GM18858 (cell line): ENCODE results near the gene ATP6V0A1.
"Not testable (repeated sequence)": the region's sequence is repeated elsewhere in the genome, so short reads cannot be mapped to it uniquely, and the experiment has no call there.

ENCODE experiments used
- ATAC-seq: cut with Tn5 transposase; IDR thresholded peaks from one replicate; pipeline ENCODE4 v1.9.1; 2021; ENCODE audit not compliant: unreplicated experiment

The ATP6V0A1 gene

DNA sequence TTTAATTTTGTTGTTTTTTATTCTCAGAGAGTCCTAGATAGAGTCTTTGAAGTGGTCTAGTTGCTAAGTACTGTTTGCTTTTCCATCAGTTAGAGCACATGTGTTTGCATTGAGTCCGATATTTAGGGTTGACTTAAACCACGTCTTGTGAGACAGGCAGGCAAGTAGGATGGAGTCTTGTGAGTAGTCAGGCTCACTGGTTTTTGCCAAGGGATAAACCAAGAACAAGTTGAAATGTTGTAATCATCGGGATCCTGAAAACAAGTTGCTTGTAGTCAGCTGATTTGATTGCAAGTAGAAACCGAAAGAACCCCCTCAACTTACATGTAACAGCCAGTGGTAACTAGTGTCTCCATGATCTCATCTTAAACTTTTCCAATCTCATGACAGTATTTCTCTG lies 17.2 kb downstream of the ATP6V0A1 start:
- no peak for ATAC-seq

GRCh38 chr17:42476411-42476810 lies 17.7 kb downstream of the ATP6V0A1 start:
- ATAC-seq: no peak

GRCh38 chr17:42477173-42477572 lies 18.5 kb downstream of the ATP6V0A1 start:
- ATAC-seq: no peak

DNA sequence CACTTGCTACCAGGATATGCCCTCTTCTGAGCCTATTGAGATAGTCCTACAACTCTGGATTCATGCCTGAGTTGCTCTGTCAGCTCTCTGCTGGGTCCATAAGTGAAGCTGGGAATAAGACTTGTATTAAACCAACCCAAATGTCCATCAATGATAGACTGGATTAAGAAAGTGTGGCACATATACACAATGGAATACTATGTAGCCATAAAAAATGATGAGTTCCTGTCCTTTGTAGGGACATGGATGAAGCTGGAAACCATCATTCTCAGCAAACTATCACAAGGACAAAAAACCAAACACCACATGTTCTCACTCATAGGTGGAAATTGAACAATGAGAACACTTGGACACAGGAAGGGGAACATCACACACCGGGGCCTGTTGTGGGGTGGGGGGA lies 19.1 kb downstream of the ATP6V0A1 start:
- ATAC-seq: not testable (repeated sequence)

DNA sequence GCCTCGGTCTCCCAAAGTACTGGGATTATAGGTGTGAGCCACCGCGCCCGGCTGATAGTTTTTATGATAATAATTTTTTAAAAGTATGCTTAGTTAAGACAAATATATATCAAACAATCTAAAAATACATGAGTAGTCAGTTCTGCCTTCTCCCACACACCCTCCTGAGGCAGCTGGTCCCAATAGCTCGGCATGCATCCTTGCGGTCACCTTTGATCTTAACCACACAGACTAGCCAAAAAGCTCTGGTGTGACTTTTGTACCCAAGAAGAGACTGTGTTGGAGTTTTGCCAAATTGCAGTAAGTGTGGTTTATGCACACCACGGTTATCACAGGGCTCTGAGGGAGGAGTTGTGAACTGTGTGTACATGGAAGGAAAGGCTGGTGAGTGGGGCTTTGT lies 25.6 kb downstream of the ATP6V0A1 start:
- no peak for ATAC-seq

DNA sequence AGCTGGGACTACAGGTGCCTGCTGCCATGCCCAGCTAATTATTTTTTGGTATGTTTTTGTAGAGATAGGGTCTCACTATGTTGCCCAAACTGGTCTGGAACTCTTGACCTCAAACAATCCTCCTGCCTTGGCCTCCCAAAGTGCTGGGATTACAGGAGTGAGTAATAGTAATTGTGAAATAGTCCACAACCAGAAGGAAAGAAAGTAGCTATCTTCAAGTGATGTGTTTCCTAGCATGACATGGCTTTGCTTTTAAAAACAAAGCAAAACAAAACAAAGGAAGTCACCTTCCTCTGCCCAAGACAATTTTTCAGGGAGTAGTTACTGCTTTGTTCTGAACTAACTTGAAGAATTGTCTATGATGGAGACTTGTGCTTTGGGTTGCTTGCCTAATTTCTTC lies 27.0 kb downstream of the ATP6V0A1 start:
- ATAC-seq: no peak

DNA sequence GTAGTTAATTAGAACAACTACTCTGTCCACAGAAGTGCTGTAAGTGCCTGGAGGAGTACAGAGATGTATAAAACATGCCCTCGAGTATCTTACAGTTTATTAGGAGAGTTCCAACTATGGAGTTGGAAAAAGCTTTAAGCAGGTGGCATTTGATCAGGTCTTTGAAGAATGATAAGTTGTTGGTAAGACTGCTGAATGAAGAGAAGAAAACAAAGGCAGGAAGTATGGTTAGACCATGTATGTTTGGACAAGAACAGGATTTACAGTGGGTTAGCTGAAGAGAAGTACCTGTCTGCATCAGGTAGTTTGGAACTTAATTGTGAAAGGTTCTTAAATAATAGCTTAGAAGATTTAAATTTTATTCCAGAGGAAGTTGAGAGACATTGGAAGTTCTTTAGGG lies 29.4 kb downstream of the ATP6V0A1 start:
- ATAC-seq: no peak

DNA sequence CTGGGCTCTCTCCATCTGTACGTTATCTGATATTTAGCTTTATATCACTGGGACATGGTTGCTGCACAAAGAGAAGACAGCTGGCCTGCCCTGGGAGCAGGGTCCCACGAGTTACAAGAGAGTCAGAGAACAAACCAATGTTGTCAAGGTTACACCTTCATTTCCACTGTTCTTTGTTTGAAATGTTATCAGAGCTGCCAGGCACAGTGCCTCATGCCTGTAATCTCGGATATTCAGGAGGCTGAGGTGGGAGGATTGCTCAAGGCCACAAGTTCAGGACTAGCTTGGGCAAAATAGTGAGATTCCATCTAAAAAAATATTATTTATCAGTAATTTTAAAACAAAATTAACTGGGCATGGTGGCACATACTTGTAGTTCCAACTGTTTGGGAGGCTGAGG lies 34.6 kb downstream of the ATP6V0A1 start:
- no peak for ATAC-seq

DNA sequence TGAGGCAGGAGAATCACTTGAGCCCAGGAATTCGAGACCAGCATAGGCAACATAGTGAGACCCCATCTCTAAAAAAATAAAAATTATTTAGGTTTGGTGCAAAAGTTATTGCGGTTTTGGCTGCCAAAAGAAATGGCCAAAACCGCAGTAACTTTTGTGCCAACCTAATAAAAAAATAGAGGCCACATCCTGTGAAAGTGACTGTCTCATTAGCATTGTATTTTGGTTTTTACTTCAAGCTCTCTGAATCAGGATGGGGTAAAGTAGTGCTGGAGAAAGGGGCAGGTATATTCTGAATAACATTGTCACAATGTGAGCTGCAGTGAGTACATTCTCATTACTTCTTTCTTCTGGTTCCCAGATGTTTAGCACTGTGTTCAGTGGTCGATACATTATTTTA lies 36.0 kb downstream of the ATP6V0A1 start:
- no peak for ATAC-seq

GRCh38 chr17:42498828-42499227 lies 40.1 kb downstream of the ATP6V0A1 start:
- ATAC-seq: no peak

- ATAC-seq: no peak
These were observed 43.4 kb downstream of the ATP6V0A1 start for GRCh38 chr17:42502091-42502490.

- ATAC-seq: no peak
These were observed 44.2 kb downstream of the ATP6V0A1 start for GRCh38 chr17:42502926-42503325.

DNA sequence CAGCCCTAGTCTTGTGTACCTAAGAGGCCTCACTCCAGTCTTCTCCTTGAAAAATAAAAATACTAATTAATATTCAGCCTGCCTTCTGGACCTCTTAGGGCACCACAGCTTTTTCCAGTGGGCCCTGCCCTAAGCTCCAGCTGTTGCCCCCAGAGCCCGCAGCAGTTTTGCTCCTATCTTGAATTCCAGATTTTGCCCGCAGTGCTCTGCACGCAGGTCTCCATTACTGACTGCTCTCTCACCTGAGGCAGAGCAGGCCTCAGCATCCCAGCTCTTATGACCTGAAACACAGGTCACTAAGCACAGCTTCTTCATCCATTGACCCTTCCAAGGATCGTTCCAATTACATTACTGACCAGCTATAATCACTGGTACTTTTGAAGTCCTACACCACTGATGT lies 49.0 kb downstream of the ATP6V0A1 start:
- no peak for ATAC-seq

- no peak for ATAC-seq
These were observed 49.9 kb downstream of the ATP6V0A1 start for GRCh38 chr17:42508426-42509165.

- no peak for ATAC-seq
These were observed 50.7 kb downstream of the ATP6V0A1 start for GRCh38 chr17:42509409-42509808.

- ATAC-seq: no peak
These were observed 51.2 kb downstream of the ATP6V0A1 start for GRCh38 chr17:42509841-42510240.

- ATAC-seq: no peak
These were observed 53.6 kb downstream of the ATP6V0A1 start for GRCh38 chr17:42512246-42512645.

DNA sequence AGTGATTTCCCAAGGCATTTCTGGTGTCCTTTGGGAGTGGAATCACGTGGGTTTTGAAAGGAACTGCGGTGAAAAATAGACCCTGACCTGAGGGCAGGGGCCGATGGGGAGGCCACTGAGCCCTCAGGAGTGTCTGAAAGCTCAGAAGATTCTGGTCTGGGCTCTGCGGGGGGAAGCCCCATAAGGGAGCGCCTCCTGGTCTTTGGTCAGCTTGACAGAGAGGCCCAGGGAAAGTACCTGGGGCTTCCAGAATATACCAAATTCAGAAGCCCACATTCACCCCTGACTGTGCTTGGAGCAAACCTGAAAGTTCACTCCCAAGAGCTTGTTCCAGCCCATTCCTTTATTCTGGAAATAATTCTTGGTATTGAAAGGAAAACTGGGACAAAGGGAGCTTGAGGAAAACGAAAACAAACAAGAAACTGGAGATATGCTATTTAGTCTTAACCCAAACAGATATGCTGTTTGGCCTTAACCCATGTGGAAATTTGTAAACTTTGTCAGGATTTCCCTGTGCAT lies 54.1 kb downstream of the ATP6V0A1 start:
- no peak for ATAC-seq

DNA sequence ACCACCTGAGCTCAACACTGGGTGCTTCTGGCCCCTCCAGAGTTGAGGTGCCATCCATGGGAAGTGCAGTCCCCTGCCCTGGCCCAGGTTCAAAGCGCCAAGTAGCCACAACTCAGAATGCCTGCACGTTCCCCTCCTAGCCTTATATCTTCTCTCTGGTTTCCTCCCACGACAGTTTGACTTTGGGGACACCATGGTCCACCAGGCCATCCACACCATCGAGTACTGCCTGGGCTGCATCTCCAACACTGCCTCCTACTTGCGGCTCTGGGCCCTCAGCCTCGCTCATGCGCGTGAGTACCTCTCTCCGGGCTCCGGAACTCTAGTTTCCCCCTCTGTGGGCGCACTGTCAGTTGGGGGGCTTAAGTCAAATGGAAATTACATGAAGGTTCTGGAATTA lies 55.0 kb downstream of the ATP6V0A1 start:
- ATAC-seq: no peak

DNA sequence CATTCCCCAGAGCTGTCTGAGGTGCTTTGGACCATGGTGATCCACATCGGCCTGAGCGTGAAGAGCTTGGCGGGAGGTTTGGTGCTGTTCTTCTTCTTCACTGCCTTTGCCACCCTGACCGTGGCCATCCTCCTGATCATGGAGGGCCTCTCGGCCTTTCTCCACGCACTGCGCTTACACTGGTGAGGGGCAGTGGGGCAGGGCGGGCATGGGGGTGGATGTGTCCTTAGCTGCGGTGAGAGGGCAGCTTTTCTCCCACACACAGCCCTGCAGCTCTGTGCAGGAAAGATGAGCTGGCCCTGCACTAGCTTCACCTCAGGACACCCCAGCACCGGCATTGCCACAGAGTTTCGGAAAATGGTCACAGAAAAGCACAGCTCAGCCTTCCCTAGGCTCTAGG lies 55.6 kb downstream of the ATP6V0A1 start:
- ATAC-seq: no peak

GRCh38 chr17:42514867-42515266 lies 56.2 kb downstream of the ATP6V0A1 start:
- ATAC-seq: no peak

- no peak for ATAC-seq
These were observed 58.8 kb downstream of the ATP6V0A1 start for GRCh38 chr17:42517516-42517915.
